Upper lobe of left lung (tissue), 4 donors: ENCODE measurements around the gene LCN15.

Source experiments
- EP300 ChIP-seq, 4 donors: sonication (generic); formaldehyde crosslinking; IDR thresholded peaks; one replicate each; pipeline ENCODE4 v1.5.1; 2017; ENCODE audit warnings: antibody characterized with exemption in 4 of 4, control low read depth in 2 of 4
- POLR2A ChIP-seq, 4 donors: fragments of 450-650 bp; IDR thresholded peaks; one replicate each; pipeline ENCODE4 v1.5.1; 2016 to 2017; ENCODE audit warnings: antibody characterized with exemption in 4 of 4, mild to moderate bottlenecking in 2 of 4
- POLR2AphosphoS5 ChIP-seq, 2 donors: sonication (generic); formaldehyde crosslinking; IDR thresholded peaks; one replicate each; pipeline ENCODE4 v1.5.1; 2017; ENCODE audit warnings: antibody characterized with exemption in 2 of 2
- TF ChIP-seq, protein P1 (sequence below), 6 experiments: fragments of 450-650 bp in 4 of 6; fragments of 200-600 bp in 2 of 6; sonication (generic) in 2 of 6; IDR thresholded peaks; one replicate each; pipeline ENCODE4 v1.5.1; 2016 to 2019; ENCODE audit warnings: antibody characterized with exemption in 6 of 6

DNA sequence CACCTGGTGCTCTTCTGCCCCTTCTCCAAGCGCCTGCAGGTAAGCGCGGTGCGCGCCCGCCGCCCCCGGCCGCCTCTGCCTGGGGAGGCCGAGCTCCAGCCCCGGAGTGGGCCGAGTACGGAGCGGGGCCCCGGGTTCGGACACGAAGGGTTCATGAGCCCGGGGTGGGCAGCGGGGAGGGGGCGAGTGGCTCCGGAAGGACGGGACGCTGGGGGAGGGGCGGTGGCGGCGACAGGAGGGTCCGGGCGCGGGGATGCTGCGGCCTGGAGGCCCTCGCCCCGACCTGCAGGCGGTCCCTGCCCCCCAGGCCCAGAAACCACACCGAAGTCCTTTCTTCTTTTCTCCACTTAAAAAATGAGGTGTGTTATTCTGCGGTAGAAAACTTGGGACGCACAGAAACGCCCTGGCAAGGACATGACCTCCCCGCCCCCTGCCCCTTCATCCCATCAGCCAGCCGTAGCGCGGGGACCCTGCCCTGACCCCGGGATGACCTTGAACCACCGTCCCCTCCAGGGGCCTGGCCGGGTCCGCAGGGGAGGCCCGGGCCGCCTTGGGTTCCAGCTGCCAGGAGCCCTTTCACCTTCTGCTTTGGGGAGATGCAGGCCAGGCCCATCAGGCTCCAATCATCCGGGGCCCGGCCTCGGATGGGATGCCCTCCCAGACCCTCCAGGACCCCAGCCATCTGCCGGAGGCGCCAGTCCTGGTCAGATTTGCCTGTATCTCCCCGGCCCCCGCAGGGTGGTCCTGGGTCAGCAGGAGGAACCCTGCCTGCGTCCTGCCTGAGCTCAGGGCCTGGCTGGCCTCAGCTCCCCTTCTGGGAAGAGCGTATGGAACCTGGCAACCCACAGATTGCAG lies 51.4 kb downstream of the LCN15 start:
- TF ChIP-seq EP300 (IDR thresholded peaks at IDR 0.05) = no peak
- TF ChIP-seq, protein P1, sequence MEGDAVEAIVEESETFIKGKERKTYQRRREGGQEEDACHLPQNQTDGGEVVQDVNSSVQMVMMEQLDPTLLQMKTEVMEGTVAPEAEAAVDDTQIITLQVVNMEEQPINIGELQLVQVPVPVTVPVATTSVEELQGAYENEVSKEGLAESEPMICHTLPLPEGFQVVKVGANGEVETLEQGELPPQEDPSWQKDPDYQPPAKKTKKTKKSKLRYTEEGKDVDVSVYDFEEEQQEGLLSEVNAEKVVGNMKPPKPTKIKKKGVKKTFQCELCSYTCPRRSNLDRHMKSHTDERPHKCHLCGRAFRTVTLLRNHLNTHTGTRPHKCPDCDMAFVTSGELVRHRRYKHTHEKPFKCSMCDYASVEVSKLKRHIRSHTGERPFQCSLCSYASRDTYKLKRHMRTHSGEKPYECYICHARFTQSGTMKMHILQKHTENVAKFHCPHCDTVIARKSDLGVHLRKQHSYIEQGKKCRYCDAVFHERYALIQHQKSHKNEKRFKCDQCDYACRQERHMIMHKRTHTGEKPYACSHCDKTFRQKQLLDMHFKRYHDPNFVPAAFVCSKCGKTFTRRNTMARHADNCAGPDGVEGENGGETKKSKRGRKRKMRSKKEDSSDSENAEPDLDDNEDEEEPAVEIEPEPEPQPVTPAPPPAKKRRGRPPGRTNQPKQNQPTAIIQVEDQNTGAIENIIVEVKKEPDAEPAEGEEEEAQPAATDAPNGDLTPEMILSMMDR (IDR thresholded peaks at IDR 0.05) = no peak
- TF ChIP-seq POLR2AphosphoS5 (IDR thresholded peaks at IDR 0.05) = no peak
- no peak for TF ChIP-seq POLR2A (IDR thresholded peaks at IDR 0.05)
